ENCODE measurements around the gene FAM222B.
"Not testable (repeated sequence)": the region's sequence is repeated elsewhere in the genome, so short reads cannot be mapped to it uniquely, and the experiment has no call there.

Gene FAM222B

GRCh38 chr17:28834420-28834819 lies 8.2 kb downstream of the FAM222B start:
- DNase-seq, result no peak

- no peak for DNase-seq
Measured at GRCh38 chr17:28828294-28829040, 14.1 kb downstream of the FAM222B start.

DNA sequence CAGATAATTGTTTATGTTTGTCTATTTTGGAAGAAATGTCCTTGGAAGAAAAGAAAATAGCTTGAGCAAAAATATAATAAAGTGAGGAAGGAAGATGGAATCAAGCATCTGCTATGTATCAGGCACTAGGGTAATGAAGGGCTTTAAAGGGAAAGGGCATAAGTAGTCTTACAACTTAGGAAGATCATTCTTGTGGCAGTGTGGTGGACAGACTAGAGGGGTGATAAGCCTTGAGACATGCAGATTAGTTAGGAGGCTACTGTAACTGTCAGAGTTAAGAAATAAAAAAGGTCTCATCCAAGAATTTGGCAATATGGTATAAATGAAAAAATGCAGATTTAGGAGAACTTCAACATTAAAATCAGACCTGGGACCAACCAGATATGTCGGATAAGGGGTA lies 14.9 kb downstream of the FAM222B start:
- DNase-seq, result no peak

DNA sequence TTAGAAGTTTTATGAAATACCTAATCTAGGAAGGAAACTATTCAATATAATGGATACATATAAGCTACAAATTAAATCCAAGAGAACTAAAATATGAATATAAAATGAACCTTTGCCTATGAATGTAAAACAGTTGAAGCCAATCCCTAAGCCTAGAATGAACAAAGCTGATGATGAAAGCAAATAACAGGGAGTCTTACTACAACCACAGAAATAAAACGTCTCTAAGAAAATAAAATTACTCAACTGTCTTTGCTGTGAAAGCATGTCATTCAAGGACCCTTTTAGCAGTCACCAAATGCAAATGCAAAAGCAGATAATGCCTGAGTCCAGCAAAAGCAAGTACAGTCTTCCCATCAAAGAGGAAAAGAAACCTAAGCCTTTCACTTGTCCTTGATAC lies 23.0 kb downstream of the FAM222B start:
- DNase-seq, result no peak

GRCh38 chr17:28818819-28819221 lies 23.8 kb downstream of the FAM222B start:
- no peak for DNase-seq

- no peak for DNase-seq
Measured at GRCh38 chr17:28816540-28816939, 26.1 kb downstream of the FAM222B start.

- DNase-seq, result peak; percentile 77
Measured at GRCh38 chr17:28812748-28813377, 29.7 kb downstream of the FAM222B start.

GRCh38 chr17:28812091-28812747 lies 30.4 kb downstream of the FAM222B start:
- peak; percentile 96 for DNase-seq

DNA sequence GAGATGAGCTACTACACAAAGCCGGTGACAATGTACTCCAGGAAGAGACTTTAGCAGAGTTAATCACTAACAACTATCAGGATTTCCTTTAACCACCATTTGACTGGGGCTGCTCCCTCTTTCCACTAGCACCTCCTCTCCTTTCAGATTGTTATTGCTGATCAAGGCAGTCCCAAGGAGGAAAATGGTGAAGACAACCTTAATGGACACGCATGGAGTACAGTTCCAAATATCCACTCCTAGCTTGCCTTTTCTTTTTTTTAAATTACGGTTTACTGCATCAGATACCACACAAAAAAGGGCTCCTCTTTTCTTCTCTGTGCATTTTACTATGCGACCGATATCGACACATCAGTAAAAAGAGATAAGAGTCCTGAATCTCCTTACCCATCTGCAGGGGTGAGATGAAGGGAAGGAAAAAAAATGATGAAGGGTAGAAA lies 30.9 kb downstream of the FAM222B start:
- peak; percentile 7 for DNase-seq

- DNase-seq, result no peak
Measured at GRCh38 chr17:28810437-28810836, 32.2 kb downstream of the FAM222B start.

- peak; percentile 33 for DNase-seq
Measured at GRCh38 chr17:28807925-28808634, 34.5 kb downstream of the FAM222B start.

DNA sequence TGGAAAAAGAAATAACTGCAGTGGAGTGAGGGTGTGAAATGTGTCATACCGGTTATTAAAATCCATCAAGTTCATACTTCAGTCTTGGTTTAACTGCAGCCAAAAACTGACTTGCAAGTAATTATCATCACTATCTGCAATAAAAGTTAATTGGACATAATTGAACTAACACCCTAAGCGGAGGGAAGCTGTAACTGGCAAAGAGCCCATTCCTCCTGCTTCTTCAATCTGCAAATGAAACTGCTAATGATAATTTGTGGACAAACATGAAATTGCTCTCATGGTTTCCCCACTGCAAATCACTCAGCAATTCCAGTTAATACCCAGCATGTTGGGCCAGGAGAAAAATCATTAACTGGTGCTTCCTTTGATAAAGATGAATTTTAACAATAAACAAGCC lies 46.5 kb downstream of the FAM222B start:
- peak; percentile 52 for DNase-seq

- DNase-seq, result not testable (repeated sequence)
Measured at GRCh38 chr17:28794846-28795441, 47.6 kb downstream of the FAM222B start.

DNA sequence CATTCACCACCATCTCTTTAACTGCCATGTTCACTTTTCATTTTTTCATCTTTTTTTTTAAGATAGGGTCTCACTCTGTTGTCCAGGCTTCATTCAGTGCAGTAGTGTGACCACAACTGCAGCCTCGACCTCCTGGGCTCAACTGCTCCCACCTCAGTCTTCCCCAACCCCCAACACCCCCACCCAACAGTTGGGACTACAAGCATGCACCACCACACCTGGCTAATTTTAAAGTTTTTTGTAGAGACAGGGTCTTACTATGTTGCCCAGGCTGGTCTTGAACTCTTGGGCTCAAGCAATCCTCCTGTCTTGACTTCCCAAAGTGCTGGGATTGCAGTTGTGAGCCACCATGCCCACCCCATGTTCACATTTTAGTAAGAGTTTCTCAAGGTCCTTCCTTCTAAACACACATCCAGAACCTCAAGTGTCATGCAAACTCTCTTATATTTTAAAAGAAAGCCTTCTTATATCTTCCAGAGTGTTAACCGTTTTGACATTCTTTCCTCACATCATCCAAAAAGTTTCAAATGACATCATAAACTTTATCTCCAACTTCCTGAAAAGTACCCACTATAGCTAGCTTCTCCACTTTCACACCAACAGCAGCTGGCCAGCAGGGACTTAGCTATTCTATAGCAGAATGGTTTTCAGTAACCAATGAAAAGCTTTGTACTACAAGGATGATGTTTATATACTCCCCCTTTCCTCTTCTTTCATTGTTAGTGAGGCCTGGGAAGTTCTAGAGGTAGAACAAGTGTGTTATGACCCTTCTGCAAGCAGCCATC lies 49.5 kb downstream of the FAM222B start:
- DNase-seq, result no peak

- no peak for DNase-seq
Measured at GRCh38 chr17:28788100-28788499, 54.5 kb downstream of the FAM222B start.

- no peak for DNase-seq
Measured at GRCh38 chr17:28783161-28783560, 59.4 kb downstream of the FAM222B start.

DNA sequence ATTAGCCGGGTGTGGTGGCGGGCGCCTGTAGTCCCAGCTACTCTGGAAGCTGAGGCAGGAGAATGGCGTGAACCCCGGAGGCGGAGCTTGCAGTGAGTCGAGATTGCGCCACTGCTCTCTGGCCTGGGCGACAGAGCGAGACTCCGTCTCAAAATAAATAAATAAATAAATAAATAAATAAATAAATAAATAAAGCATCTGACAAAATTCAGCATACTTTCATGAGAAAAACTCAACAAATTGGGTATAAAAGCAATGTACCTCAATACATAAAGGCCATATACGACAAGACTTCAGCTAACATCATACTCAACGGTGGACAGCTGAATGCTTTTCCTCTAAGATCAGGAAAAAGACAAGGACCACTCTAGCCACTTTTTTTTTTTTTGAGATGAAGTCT lies 63.0 kb downstream of the FAM222B start:
- not testable (repeated sequence) for DNase-seq

- no peak for DNase-seq
Measured at GRCh38 chr17:28777178-28777577, 65.4 kb downstream of the FAM222B start.

DNA sequence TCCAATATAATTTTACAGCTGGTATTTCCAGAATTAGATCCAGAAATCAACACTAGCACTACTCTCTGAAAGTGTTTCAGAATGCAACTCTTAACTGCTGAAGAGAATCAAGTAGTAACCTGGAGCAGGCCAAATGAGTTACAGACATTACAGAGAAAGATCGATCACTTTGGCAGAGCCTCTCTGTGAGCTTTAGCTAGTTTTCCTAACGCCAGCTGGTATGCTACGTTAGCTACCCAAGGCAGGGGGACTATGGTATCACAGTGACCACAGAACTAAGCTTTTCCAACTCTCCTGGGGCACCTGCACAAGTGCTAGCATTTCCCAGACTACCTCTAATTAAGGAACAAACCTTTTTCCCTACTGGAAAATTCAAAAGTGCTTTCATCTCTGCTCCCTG lies 68.4 kb downstream of the FAM222B start:
- no peak for DNase-seq

- DNase-seq, result no peak
Measured at GRCh38 chr17:28773736-28774135, 68.9 kb downstream of the FAM222B start.

- no peak for DNase-seq
Measured at GRCh38 chr17:28765038-28765437, 77.6 kb downstream of the FAM222B start.

DNA sequence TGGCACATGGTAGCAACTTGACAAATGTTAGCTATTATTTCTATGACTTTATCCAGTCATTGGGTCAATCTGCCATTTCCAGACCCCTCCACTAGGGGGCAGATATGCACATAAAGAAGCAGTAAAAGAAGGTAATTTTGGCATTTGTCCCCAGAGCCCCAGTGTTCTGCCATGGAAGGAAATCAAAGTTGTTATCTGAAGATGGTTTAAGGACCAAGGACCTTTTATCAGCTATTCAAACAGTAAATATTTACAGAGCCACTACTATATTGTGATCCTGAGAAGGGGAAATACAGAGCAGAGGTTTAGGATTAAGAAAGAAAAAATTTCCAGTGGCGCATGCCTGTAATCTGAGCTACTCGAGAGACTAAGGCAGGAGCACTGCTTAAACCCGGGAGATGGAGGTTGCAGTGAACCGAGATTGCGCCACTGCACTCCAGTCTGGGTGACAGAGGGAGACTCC lies 78.8 kb downstream of the FAM222B start:
- no peak for DNase-seq

Measured in NCI-H1417 treated with DMSO at 0.1 percent for 48 hours (cell line).